HG03066 (cell line): ENCODE data around the gene SSBP4.

Source experiments
- ATAC-seq: cut with Tn5 transposase; IDR thresholded peaks from one replicate; pipeline ENCODE4 v1.9.1; 2021; ENCODE audit warnings: low read depth; ENCODE audit not compliant: unreplicated experiment

The SSBP4 gene

DNA sequence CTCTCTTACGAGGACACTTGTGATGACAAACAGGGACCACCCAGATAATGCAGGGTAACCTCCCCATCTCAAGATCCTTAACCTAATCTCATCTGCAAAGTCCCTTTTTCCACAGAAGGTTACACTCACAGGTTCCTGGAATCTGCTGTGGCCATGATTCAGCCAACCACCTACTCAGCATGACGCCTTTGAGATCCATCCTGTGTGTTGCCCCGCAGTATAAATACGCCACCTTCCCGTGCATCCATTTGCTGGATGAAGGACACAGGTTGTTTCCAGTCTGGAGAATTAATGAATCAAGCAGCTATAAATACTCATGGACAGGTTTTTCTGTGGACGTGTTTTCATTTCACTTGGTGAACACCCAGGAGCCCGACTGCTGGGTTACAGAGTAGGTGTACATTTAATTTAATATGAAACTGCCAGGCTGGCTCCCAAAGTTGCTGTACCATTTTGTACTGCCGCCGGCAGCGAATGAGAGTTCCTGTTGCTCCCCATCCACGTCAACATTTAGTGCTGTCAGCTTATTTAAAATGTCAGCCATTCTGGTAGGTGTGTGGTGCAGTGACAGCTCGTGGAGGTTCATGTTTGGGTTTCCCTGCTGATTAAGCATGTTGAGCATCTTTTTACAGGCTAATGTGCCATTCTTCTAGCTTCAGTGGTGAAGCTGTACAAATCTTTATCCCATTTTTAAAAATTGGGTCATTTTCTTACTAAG, 62.5 kb downstream of the SSBP4 start:
- ATAC-seq = no peak

DNA sequence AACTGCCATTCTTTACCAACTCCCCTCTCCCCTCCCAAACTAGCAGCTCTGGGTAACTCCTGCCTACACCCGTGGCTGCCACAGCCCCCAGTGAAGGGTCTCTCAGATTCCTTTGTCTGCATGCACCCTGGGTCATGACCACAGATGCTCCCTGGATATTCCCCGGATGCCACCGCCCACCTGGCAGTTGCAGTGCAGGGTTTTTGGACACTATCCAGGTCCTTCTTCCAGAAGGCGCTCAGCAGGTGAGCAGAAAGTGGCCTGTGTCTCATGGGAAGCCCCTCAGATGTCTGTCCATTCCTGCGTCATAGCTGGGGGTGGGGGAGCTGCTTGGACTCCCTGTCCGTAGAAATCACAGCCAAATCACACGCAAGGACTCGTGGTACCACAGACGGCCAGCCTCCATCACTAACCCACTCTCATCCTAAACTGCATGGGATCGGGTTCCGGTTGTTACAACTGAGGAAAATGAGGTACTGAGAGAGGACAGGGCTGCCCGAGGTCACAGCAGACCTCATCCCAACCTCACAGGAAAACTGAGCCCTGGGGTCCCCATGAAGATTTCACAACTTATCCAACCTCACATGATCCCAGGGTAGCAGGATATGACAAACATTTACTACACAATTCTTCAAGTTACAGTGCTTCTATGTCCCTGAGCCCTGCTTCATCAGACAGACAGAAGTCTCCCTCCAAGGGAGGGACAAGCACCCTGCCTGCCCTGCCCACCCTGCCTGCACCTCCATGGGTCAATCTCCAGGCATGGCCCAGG, 64.1 kb downstream of the SSBP4 start:
- ATAC-seq = no peak
